Eye (tissue), 1 donor: ENCODE results near the gene FER.

Experiments
- DNase-seq: peaks from one replicate; pipeline ENCODE4 v3.0.0-alpha.2; 2015

The FER gene

DNA sequence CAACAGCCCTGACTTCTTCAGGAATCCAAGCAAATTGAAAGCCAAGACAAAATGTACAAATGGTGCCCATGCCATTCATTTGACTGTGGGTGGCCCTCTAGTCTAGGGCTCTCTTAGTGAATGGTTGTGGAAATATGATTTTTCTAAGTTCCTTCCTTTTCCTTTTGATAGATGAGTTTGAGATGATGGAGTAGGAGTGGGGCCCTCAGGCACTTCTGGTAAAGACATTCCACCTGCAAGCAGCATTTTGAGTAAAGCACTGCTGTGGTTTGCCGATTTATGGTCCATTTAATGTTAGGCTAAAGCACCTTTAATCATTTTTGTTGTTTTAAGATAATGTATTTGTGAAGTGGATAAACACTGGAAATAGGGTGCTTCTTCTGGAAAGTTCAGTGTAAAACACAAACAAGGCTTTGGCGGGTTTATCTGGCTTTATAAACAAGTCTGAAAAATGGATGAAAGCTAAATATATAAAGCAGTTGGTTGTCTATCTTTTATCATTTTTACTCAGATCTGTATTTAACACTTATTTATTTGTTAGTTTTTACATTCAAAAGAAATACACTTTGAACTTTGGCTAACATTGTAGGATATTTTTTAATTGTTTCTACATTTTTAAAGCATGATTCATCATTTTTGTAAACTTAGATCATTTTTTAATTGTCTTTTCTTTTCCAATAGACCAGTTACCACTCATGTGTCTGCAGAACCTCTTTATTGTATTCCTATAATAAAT lies 448.6 kb downstream of the FER start:
- no peak for DNase-seq

DNA sequence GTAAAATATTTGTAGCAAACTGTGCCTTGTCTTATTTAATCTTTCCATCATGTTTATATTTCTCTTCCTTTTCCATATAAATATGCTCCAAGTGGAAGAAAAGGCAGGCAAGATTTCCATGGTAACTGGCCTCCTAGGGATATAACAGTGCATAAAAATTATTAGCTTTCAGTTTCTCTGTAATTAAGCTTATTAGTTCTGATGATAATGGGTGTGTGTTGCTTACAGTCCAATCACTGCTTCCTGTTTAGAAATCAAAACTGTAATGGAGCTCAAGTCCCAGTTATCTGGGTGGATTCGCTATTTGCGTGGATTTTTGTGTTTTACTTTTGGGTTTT lies 449.1 kb downstream of the FER start:
- no peak for DNase-seq

DNA sequence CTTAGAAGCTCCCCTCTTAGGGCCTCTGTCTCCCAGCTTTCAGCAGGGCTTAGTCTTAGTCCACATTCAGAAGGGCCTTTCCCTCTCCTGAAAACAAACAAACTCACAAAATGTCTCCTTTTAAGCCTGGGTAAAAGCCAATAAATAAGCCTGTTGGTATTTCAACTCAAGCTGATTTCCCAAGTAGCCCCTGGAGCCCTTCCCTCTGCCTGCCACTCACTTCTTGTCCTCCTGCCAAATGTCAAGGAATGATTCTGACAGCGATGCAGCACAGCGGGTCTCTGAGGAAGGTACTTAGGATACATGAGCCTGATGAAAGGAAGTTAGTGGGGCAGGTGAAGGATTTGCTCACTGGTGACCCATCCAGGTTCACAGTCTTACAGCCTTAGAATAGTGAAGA lies 451.6 kb downstream of the FER start:
- DNase-seq, result peak; percentile 18

DNA sequence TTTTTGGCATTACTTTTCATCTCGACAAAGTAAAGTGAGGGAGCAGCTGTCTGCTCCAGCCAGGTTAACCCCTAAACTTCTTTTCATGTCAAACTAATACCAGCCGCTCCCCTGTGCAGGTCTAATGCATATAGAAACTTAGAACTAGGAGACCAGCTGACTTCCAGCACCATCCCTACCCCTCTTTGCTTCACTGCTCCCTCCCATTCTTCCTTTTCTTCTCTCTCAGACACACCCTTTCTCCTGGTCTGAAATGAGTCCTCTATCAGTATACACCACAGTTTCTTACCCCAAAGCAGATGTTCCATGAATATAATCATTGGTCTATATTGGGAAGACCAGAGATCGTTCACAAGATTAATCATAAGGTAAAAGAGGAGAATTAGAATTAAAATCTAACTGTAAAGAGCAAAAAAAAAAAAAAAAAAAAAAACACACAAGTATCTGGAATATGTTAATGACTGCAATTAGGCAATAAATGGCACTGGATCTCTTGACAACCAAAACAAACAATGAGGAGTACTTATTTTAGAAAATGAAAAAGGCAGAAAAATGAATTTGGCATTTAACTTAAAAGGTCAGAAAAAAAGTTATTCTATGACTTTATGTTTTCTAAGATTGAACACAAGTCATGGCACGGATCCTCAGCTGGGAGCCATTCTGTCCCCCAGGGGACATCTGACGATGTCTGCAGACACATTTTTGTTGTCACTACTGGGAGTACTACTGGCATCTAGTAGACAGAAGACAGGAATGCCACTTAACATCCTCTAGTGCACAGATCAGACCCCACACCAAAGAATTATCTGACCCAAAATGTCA lies 452.3 kb downstream of the FER start:
- no peak for DNase-seq

DNA sequence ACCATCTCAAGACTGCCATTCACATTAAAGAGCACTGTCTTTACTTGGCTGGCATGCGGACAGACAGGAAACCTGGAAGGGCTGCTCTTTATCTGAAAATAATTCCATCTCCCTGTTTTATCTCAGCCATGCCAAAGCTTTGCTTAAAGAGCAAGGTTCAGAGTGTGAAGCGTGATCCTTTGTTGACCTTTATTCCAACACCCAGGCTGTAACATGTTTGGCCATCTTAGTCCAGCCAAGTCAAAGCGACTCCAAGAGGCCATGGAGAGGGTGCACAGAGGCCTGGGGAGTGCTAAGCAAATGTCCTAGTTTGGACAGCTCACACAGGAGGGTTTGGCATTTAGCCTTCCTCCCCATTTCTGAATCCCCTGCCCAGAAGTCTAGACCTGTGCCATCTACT lies 467.3 kb downstream of the FER start:
- DNase-seq, result no peak

DNA sequence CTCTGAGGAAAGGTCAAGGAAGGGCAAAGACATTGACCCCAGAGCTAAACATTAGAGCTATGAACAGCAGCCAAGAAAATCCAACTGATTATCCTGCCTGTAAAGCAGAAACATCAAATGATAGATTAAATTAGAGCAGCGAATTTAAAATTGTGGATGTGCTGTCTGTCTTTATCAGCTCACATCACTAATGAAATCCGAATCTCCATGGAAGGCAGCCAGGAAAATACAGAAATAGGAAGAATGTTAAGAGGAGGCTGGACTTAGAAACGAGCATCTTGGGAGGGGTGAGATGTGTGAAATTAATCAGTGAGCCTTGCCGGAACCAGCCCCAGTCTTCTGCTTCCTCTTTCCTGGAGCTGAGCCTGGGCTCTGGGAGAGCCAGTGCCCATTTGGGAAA lies 471.1 kb downstream of the FER start:
- peak; percentile 45 for DNase-seq

DNA sequence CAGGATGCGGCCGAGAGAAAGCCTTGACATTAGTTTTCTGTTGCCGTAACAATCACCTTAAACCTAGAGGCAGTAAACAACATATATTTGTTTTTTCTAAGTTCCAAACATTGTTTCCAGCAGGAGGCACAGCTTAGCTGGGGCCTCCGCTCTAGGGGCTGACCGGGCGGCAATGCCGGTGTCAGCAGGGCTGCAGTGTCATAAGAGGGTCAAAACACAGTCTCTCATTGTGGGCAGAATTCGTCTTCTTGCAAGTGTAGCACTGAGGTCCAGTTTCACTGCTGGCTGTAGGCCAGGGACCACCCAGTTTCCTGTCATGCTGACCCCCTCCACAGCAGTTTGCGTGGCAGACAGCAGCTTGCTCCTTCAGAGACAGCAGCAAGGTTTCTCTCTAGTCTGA lies 475.8 kb downstream of the FER start:
- peak; percentile 45 for DNase-seq

DNA sequence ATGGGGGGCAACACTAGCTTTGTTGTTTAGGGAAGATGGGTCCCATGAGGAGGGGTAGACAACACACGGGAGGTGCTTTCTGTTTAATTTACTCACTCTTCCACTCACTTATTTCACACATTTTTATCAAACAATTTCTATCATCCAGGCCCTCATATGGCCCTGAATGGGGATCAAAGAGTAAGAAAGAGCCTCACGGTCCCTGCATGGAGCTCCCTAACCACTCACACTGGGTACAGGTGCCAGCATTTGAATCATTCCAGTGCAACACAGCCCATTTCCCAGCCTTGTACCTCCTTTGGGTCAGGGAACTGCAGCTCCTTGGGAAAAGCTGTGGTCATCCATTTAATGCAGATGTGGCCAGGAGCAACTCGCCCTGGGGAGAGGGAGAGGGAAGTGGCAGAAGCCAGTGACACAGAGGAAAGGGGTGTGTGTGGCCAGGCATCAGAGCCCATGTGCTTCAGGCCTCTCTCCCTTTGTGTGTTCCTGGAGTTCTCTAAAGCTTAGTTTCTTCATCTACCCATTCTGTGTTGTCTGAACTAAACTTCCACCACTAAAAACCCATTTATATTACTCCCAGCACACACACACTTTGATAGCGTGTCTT lies 476.7 kb downstream of the FER start:
- DNase-seq, result no peak

DNA sequence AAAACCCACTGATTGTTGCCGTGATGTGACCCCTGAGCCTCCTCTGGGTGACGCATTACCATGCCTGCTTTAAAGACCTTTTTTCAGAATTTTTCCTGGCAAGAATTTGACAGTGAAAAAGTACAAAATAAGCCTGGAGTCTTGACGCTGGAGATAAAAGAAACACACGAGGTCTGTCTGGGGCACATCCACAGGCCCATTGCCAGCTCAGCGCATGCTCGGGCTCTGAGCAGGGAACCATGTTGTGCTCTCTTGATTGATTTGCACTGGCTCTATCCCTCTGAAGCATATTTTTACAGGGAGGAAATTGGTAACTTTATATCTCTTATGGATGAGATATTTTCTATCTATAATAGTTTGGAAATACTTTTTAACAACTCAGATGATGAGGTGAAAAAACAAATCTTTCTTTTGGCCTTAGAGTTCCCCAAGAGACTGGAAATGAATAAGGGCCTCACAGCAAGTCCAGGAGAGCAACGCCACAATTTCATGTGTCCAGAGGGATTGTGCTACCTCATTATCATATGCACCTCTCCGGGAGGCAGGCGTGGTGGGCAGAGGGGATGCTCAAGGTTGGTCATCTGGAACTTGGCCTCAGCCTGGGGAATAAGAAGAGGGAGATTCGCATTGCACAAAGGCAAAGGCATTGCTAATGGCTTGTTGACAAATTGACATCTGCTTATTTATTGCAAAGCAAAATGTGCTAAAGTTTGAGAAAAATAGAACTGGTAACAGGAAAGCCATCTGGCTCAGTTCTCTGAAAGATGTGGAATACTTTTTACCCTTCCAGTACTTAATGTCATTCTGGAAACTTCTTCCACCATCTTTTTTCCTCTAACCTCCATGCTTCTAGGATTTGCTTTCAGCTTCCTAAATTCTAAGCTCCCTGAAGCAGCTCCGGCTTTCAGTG lies 478.3 kb downstream of the FER start:
- DNase-seq, result peak; percentile 13

DNA sequence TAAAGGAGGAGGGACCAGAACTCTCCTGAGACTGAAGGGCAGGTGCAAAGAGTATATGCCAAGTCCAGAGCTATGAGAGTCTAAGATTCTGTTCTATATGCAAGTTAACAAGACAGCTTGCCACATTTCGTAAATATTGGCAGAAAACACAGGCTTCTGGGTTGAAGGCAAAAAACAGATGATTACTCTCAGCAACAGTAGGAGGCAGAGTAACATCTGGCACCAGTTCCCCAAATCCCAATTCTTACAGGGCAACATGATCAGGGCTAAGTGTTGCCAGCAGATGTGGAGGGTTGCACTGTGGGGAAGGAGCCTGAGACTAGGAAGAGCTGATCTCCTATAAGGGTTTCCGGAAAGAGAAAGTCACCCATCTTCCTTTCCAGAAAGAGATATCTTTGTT lies 482.7 kb downstream of the FER start:
- no peak for DNase-seq

DNA sequence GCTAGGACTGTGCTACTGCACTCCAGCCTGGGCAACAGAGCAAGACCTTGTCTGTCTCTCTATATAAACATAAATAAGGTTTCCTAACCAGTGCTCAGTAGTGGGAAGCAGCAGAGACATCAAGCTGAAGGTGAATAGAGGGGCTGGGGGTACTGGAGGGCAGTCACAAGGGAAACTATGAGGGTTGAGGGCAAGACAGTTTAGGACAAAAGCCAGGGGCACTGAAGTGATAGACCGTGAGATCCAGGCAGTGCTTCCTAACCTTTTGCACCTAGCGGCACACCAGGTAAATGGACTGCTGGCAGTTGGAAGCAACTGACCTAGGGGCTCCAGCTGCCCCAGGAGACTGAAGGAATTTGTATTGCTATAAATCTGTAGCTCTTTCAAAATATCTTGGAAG lies 483.6 kb downstream of the FER start:
- no peak for DNase-seq

DNA sequence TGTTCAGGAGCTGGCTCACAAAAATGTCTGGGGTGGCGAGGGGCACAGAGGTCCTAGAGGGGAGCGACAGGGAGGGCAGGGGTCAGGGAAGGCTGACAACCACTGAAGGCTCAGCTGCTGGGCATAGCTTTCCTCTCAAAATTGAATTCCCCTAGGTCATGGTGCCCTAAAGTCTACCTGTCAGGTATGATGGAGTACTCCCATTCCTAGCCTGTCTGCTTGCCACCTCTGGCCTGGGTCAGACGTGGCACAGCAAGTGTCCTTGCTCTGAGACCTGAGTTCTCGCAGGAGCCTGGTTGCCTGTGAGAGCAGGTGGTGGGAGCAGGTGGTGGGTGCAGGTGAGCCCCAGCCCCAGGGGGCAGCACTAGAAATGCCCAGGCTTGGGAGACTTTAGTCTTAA lies 486.7 kb downstream of the FER start:
- no peak for DNase-seq

DNA sequence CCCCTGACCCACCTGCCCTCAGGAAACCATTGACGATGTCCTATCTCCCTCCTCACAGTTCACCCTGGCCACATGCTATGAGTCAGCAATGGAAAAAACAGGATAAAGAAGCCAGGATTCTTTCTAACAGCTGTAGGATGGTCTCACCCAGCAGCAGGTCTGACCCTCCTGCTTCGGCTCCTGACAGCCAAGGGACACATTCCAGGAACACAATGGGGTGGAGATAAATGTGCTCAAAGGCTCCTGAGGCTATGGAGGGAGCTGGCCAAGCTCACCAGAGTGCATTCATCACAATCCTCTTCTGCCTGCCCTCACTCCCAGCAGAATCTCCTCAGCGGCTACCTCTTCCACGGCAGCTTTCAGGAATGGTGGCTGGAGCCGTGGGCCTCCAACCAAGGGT lies 491.8 kb downstream of the FER start:
- no peak for DNase-seq

DNA sequence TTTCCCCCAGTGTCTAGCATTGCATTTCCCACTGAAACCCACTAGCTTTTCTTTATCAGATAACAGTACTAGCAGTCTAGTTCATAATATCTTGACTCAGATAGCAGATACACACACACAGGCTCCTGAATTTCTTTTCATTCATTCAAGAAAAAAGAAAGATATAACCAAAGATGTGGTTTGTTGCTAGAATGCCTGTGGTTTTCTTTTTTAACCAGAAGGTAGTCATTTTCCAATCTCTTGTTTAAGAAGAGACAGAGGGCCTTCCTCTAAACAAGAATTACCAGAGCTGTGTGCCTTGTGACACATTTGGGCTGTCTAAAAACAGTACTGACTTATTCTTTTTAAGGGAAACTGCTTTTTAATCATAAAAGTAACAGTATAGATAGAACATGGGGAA lies 494.8 kb downstream of the FER start:
- DNase-seq, result no peak

DNA sequence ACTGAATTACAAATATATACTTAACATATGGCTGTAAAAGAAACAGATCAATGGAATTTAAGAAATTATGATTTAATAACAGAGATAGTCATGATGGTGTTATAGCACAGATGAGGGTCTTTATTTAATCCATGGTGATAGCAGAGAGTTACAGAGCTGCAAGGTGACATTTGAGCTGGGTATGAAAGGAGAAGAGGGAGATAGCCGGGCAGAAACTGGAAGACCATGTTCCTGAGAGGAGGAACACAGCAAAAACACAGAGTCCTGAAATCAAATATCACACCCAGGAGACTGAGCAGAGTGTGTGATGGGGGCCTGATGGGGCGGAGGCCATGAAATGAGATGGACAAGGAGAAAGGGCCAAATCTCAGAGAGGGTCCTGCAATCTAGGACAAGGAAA lies 498.7 kb downstream of the FER start:
- no peak for DNase-seq
